A549 (cell line): ENCODE data around the gene PARVB. TPM values are rescaled to one million over a fixed set of nuclear protein-coding genes. Genes with fewer than 3 reads are reported as not detected.

Source experiments
- ATAC-seq, 2 experiments: fragments of 200-7000 bp in 1 of 2; fragments of >200 bp in 1 of 2; cut with Nextera tagmentation in 1 of 2; cut with Tn5 transposase in 1 of 2; 3 replicates each; pipeline versions ENCODE4 v1.8.0 to v1.9.1; 2018 to 2020; ENCODE audit warnings: mild to moderate bottlenecking in 1 of 2, moderate library complexity in 1 of 2
- CTCF ChIA-PET: fragments of 300-600 bp; sonication (Branson Sonifier 250); formaldehyde crosslinking; extraction: SDS; loops from one replicate; lab custom pipeline; 2021; ENCODE audit warnings: antibody characterized with exemption, inconsistent platforms; lab: Yijun Ruan, JAX
- POLR2A ChIA-PET: fragments of 350-600 bp; formaldehyde crosslinking; extraction: SDS; loops from one replicate; lab custom pipeline; 2021; ENCODE audit warnings: antibody characterized with exemption, inconsistent platforms; lab: Yijun Ruan, JAX
- DNase-seq, 2 experiments: peaks; one replicate each; pipeline versions ENCODE4 v3.0.0 to v3.0.0-alpha.2; 2011 to 2016; ENCODE audit warnings: low read depth in 1 of 2, low spot score in 1 of 2
- FAIRE-seq: peaks from 2 replicates; lab custom pipeline; 2011; peaks lifted over from hg19 to GRCh38; lab: Jason Lieb, UNC
- H3K27ac ChIP-seq, 2 experiments: fragments of >200 bp; sonication (Bioruptor Twin); formaldehyde crosslinking; 3 replicates each; pipeline ENCODE4 v1.5.1; 2016 to 2017
- H3K4me1 ChIP-seq: fragments of >200 bp; sonication (Bioruptor Twin); formaldehyde crosslinking; 3 replicates; pipeline ENCODE4 v1.6.1; 2016
- H3K4me2 ChIP-seq: fragments of >200 bp; sonication (Bioruptor Twin); formaldehyde crosslinking; 3 replicates; pipeline ENCODE4 v1.6.1; 2016
- H3K4me3 ChIP-seq: fragments of >200 bp; sonication (Bioruptor Twin); formaldehyde crosslinking; 3 replicates; pipeline ENCODE4 v1.5.1; 2016
- H3K9me3 ChIP-seq: fragments of >200 bp; sonication (Bioruptor Twin); formaldehyde crosslinking; 3 replicates; pipeline ENCODE4 v1.6.1; 2016
- CHD2 ChIP-seq: fragments of 150-350 bp; IDR thresholded peaks from 2 replicates; pipeline ENCODE4 v1.6.1; 2014; ENCODE audit warnings: low read length; ENCODE audit not compliant: partially characterized antibody
- E2F6 ChIP-seq: IDR thresholded peaks from 2 replicates; pipeline ENCODE4 v1.6.1; 2012; ENCODE audit warnings: low read depth, borderline replicate concordance
- EHF ChIP-seq: fragments of 250-450 bp; sonication (Bioruptor Pico); IDR thresholded peaks from 2 replicates; pipeline ENCODE4 v1.5.0; 2020; ENCODE audit warnings: mild to moderate bottlenecking
- EHMT2 ChIP-seq: fragments of 200-600 bp; sonication (generic); IDR thresholded peaks from 2 replicates; pipeline ENCODE4 v1.6.1; 2016; ENCODE audit warnings: antibody characterized with exemption, low read depth, mild to moderate bottlenecking, moderate library complexity
- ELK1 ChIP-seq: fragments of 150-350 bp; IDR thresholded peaks from 2 replicates; pipeline ENCODE4 v1.6.1; 2014; ENCODE audit warnings: low read depth, mild to moderate bottlenecking, low read length
- FOXS1 ChIP-seq: fragments of 250-450 bp; sonication (Bioruptor Pico); IDR thresholded peaks from 2 replicates; pipeline ENCODE4 v1.5.0; 2020; ENCODE audit warnings: mild to moderate bottlenecking, moderate library complexity
- GATA3 ChIP-seq: IDR thresholded peaks from 2 replicates; pipeline ENCODE4 v1.6.1; 2012; ENCODE audit warnings: borderline replicate concordance
- HDAC2 ChIP-seq: fragments of 200-600 bp; sonication (generic); IDR thresholded peaks from 2 replicates; pipeline ENCODE4 v1.6.1; 2016
- HES2 ChIP-seq: fragments of >200 bp; sonication (Bioruptor Twin); formaldehyde crosslinking; IDR thresholded peaks from 2 replicates; pipeline ENCODE4 v1.6.1; 2016
- JUN ChIP-seq, 2 experiments: fragments of >200 bp; sonication (Bioruptor Twin); formaldehyde crosslinking; IDR thresholded peaks; 2 replicates in 1 of 2; 3 replicates in 1 of 2; pipeline ENCODE4 v1.6.1; 2016 to 2017
- JUNB ChIP-seq: fragments of >200 bp; sonication (Bioruptor Twin); formaldehyde crosslinking; IDR thresholded peaks from 2 replicates; pipeline ENCODE4 v1.6.1; 2016
- MAX ChIP-seq: IDR thresholded peaks from 2 replicates; pipeline ENCODE4 v1.6.1; 2012
- MAZ ChIP-seq: fragments of 150-350 bp; IDR thresholded peaks from 2 replicates; pipeline ENCODE4 v1.6.1; 2014; ENCODE audit warnings: antibody characterized with exemption, low read depth, low read length, borderline replicate concordance
- NFE2L2 ChIP-seq: fragments of 150-350 bp; conservative IDR thresholded peaks from 2 replicates; pipeline ENCODE4 v1.6.1; 2014; ENCODE audit warnings: low read length
- NPAS2 ChIP-seq: fragments of 250-450 bp; sonication (Bioruptor Pico); IDR thresholded peaks from 2 replicates; pipeline ENCODE4 v1.8.0; 2022; ENCODE audit warnings: mild to moderate bottlenecking, moderate library complexity, borderline replicate concordance
- PHF8 ChIP-seq: fragments of 200-600 bp; sonication (generic); IDR thresholded peaks from 2 replicates; pipeline ENCODE4 v1.6.1; 2016; ENCODE audit warnings: low read depth, mild to moderate bottlenecking, antibody characterized with exemption, moderate library complexity, borderline replicate concordance
- POLR2AphosphoS2 ChIP-seq: conservative IDR thresholded peaks from 2 replicates; pipeline ENCODE4 v1.6.1; 2012; ENCODE audit warnings: low read length, improper control_type of control experiment, inconsistent platforms
- SREBF2 ChIP-seq: fragments of 450-650 bp; IDR thresholded peaks from 2 replicates; pipeline ENCODE4 v1.6.1; 2014; ENCODE audit warnings: mild to moderate bottlenecking, moderate library complexity
- TFCP2L1 ChIP-seq: fragments of 250-450 bp; sonication (Bioruptor Pico); IDR thresholded peaks from 2 replicates; pipeline ENCODE4 v1.5.0; 2021; ENCODE audit warnings: mild to moderate bottlenecking
- TP53 ChIP-seq: fragments of 250-450 bp; sonication (Bioruptor Pico); IDR thresholded peaks from 2 replicates; pipeline ENCODE4 v1.5.0; 2021; ENCODE audit warnings: mild to moderate bottlenecking, moderate library complexity
- USF2 ChIP-seq: fragments of 450-650 bp; IDR thresholded peaks from 2 replicates; pipeline ENCODE4 v1.6.1; 2014; ENCODE audit warnings: antibody characterized with exemption
- ZFP36 ChIP-seq: fragments of 450-650 bp; IDR thresholded peaks from 2 replicates; pipeline ENCODE4 v1.6.1; 2014; ENCODE audit warnings: borderline replicate concordance; ENCODE audit not compliant: partially characterized antibody
- ZNF302 ChIP-seq: fragments of 250-450 bp; sonication (Bioruptor Pico); IDR thresholded peaks from 2 replicates; pipeline ENCODE4 v1.9.0; 2021; ENCODE audit warnings: inconsistent platforms, mild to moderate bottlenecking, moderate library complexity
- ZSCAN20 ChIP-seq: fragments of 250-450 bp; sonication (Bioruptor Pico); IDR thresholded peaks from 2 replicates; pipeline ENCODE4 v1.8.0; 2022; ENCODE audit warnings: mild to moderate bottlenecking, moderate library complexity
- WGBS: methylation state at CpG from one replicate; pipeline ENCODE4 v1.1.6; 2017; ENCODE audit errors: missing lambda C conversion rate; 5-methylcytosine and 5-hydroxymethylcytosine counted together
- polyA plus RNA-seq, 4 experiments: library from polyadenylated mRNA; depleted of rRNA in 3 of 4; stranded (reverse); fragments of >200 nt; fragmentation: RNase III in 1 of 4; extraction: RNeasy Plus Mini Kit Qiagen cat#74134 plus additional on column Dnase treatment in 1 of 4; gene quantifications; 2 replicates in 3 of 4; 3 replicates in 1 of 4; pipeline ENCODE4 v1.2.3, GENCODE V29; 2011 to 2017

PARVB gene
- polyA plus RNA-seq, 2 of the 4 experiments (the other 2 are of a cell fraction): 28.3 to 33.5 TPM

GRCh38 chr22:44200855-44201550, 176.9 kb downstream of the PARVB start:
- 69% methylated on average over 9 of the region's 17 CpGs for WGBS
- H3K4me1 ChIP-seq: no peaks in the 10 kb centered on the region
- CTCF ChIA-PET: interaction anchor here (1.1 to 1.6 kb wide), 3 partner anchors 58 to 425 kb away, joined by 3 to 5 read pairs (median 3); no protein-coding TSS in a partner anchor
- no peak overlapping the region for H3K27ac ChIP-seq
- H3K4me2 ChIP-seq: no peak overlapping the region
- DNase-seq (no peak), FAIRE-seq (no peak), ATAC-seq (no peak)
- no peaks in the 10 kb centered on the region for H3K9me3 ChIP-seq
- POLR2A ChIA-PET: no interaction called here
- TF ChIP-seq SREBF2 (no peak), EHF (no peak), ELK1 (no peak), JUNB (no peak), TFCP2L1 (CRISPR knock-in tag) (no peak), E2F6 (no peak), CHD2 (no peak), ZSCAN20 (CRISPR knock-in tag) (no peak), HES2 (no peak), TP53 (no peak), PHF8 (no peak), EHMT2 (no peak), NPAS2 (CRISPR knock-in tag) (no peak), USF2 (no peak), FOXS1 (CRISPR knock-in tag) (no peak), ZNF302 (CRISPR knock-in tag) (no peak), MAZ (no peak), MAX (no peak)
- no peak overlapping the region for H3K4me3 ChIP-seq

- no peak overlapping the region for H3K4me3 ChIP-seq
- no peak for TF ChIP-seq NFE2L2
- no peak for TF ChIP-seq FOXS1 (CRISPR knock-in tag)
- no peak for TF ChIP-seq USF2
- TF ChIP-seq JUN (IDR thresholded peaks at IDR 0.05): no peak
- TF ChIP-seq POLR2AphosphoS2: no peak
- TF ChIP-seq GATA3: no peak
- no peak for TF ChIP-seq HES2
- TF ChIP-seq ZFP36: no peak
- no peak for TF ChIP-seq HDAC2
- no peak for FAIRE-seq
- H3K4me1 ChIP-seq: no peaks in the 10 kb centered on the region
- H3K9me3 ChIP-seq: no peaks in the 10 kb centered on the region
- H3K27ac ChIP-seq: no peak overlapping the region
- DNase-seq: no peak
- no peak overlapping the region for H3K4me2 ChIP-seq
- CTCF ChIA-PET: interaction anchor here (1.1 to 1.6 kb wide), 2 partner anchors 422 to 424 kb away, joined by 3 to 5 read pairs; no protein-coding TSS in a partner anchor
- no peak for ATAC-seq
- POLR2A ChIA-PET: no interaction called here
- WGBS: 100% methylated on average over 1 of the region's 12 CpGs
Measured at GRCh38 chr22:44201665-44202064, 177.6 kb downstream of the PARVB start.
